NCI-H2107 treated with DMSO at 0.1 percent for 48 hours (cell line): ENCODE results near the gene GPC1.

Experiments used
- DNase-seq: peaks from one replicate; lab custom pipeline; 2025; ENCODE audit not compliant: unreplicated experiment; lab: John Stamatoyannopoulos, UW

The GPC1 gene

DNA sequence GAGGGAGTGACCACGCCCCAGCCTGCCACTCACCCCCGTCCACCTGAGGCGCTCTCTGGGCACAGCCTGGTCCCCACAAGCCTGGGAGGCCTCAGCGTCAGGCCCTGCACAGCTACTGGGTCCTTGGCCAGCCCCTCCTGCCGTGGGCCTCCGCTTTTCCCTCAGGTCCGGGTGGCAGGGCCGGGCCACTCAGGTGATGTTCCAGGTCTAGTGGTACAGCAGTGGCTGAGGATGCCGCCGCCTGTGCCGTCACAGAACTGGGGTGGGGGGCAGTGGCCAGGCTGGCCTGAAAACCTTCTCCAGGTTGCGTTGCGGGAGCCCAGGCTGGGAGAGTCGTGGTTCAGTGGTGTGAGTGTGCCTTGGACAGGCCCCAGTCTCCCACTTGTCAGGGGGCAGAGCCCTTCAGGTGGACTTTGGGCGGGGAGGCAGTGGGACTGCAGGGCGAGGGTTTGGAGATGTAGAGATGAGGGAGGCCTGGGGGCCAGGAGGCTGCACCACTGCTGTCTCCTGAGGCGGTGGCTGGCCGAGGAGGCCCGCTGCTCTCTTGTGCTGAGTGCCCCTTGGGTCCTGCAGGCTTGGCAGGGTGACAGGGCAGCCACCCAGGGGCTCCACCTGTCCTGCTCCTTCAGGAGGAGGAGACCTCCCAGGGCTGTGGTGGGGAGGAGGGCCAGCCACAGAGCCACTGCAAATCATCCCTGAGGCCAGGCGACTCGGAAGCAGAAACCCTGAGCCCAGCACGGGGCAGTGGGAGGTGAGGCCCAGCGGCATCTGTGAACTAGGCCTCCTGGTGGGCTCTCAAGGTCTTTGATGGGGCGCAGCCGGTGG lies 7.6 kb downstream of the GPC1 start:
- no peak for DNase-seq

DNA sequence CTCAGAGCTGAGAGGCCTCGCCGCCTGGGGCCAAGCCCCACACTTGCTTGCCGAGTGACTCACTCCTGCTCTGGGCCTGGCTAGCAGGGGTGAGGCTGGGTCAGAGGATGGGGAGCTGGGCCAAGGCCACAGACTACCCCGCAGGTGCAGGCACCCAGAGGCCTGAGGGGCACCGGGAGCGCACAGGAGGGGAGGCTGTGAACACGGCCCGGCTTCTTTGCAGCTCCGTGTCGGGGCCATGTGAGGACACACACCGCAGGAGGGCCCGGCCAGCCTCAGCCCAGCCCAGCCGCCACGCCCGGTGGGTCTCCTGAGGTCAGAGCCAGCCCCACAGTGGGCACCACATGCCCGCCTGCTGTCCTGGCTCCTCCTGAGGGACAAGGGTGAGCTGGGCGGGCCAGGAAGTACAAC lies 8.4 kb downstream of the GPC1 start:
- no peak for DNase-seq

DNA sequence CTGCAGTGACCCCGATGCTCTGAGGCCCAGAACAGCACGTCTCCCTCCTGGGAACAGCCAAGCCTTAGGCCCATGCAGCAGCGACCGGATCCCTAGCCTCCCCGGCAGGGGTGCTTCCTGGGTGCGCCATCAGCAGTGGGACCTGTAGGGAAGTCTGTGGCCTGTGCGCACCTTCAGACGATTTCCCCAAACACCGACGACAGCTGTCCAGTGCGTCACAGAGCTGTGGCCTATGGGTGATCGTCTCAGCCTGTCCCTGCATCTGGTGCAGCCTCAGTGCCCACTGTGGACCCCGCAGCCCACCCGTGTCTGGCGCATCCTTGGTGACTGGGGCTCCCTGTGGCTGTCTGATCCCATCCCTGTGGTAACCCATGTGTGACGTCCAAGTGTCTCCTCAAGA lies 9.0 kb downstream of the GPC1 start:
- no peak for DNase-seq

DNA sequence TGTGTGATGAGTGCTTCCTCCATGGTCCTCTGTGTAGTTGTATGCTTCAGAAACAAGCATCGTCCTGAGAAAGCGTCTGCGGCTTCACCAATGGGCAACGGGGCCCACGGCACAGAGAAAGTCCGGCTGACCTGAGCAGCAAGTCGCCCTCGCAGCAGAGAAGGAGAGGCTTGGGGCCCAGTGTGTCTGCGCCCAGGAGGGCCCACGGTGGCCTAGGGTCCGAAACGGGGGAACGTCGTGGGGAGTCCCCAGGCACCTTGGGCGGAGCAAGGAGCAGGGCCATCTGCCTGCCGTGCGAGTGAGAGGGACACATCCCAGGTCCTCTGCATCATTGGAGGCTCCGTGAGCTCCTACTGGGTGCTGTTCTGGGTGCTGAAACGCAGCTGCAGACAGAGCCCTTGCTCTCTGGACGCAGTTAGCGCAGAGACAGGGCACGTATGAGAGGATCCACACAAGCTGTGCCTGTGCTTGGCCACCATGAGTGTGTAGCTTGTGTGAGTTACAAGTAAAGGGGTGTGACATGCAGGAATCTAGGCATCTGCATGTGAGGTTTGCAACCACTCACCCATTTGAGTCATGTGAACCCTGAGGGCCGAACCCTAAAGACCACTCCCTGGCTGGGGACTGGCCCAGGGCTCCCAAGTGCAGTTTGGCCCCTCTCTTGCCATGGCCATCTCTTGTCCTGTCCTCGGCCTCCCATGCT lies 10.6 kb downstream of the GPC1 start:
- no peak for DNase-seq

DNA sequence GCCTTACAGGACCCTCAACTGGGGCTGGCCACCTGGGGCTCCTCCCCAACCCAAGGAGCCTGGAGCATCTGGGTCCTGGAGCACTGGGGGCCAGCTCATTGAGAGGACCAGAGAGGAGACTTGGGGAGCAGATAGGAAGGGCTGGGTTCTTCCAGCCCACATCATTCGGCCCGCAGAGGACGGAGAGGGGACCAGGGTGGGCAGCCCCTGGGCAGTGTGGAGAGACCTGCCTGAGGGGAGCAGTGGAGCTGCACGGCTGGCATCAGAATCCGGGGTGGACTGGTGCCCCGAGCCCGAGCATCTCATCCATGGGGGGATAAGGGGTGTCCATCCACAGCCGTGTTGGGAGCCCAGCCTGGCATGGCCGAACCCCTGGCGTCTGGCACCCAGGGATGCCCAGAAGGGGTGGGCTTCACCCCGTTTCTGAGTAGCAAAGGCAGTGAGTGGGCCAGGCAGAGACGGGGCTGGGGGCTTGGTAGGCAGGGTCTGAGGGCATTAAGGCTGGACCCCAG lies 11.3 kb downstream of the GPC1 start:
- no peak for DNase-seq

DNA sequence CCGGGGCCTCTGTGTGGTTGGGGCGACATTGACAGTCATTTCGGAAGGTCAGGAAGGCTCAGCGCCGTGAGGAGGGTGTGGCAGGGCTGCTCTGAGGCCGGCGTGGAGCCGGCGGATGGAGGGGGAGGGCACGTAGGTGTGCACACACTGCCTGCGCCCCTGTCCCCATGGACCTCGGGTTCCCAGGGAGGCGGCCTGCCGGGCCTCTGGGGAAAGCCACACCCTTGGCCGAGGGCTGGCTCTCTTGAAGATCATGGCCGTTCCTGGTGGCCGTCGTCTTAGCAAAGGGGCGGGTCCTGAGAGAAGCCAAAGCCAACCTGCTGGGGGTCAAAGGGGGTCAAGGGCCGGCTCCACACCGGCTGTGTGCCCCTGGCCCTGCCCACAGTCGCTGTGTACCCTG lies 11.9 kb downstream of the GPC1 start:
- DNase-seq, result no peak

DNA sequence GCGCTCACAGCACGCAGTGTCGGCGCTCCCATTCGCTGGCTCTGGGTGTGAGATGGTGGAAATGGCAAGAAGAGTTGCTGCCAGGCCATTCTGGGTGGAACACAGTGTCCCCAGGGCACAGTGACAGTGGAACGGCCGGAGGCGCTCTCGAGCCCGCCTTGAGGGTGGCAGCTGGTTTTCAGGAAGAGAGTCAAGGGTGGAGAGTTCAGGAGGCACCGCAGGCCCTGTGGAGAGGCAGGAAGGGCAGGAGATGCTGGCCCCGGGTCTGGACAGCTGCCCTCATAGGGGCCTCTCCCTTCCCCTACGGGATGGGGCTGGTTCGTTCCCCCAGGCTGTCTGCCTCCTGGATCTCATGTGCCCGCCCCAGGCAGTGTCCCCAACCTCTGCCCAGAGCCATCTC lies 12.5 kb downstream of the GPC1 start:
- no peak for DNase-seq

DNA sequence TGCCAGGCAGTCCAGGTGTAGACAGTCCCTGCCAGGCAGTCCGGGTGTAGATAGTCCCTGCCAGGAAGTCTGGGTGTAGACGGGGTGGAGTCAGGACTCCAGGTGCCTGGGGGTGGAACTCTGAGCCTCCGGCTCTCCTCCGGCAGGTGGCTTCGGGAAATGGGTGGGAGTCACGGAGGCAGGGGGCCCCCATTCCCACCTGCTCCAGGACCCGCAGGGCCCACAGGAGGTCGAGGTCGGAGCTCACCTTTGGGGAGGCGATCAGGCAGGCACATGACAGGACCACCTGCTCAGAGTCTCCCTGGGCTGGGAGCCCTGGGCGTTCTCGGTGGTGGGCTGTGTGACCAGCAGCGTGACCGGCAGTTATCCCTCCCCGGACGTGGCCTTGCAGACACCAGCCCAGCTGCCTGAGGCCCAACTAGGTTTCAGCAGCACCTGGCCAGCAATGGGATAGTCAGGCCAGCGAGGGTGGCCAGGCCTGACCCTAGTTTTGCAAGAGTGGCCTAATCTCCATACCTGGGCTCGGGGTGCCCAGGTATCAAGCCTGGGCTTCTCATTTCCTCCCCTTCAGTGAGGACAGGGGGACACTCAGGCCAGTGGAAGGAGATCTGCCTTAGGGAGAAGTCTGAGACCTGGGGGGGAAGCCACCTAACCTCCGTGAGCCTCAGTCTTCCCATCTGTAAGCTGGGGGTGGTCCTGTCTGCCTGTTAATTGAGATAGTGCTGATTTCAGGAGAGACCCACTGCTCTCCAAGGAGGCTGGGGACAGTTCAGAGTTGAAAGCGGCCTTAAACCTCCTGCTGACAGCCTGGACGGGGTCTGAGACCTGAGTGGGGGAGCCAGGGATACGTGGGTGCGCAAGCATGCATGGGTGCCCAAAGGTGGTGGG lies 13.2 kb downstream of the GPC1 start:
- no peak for DNase-seq

DNA sequence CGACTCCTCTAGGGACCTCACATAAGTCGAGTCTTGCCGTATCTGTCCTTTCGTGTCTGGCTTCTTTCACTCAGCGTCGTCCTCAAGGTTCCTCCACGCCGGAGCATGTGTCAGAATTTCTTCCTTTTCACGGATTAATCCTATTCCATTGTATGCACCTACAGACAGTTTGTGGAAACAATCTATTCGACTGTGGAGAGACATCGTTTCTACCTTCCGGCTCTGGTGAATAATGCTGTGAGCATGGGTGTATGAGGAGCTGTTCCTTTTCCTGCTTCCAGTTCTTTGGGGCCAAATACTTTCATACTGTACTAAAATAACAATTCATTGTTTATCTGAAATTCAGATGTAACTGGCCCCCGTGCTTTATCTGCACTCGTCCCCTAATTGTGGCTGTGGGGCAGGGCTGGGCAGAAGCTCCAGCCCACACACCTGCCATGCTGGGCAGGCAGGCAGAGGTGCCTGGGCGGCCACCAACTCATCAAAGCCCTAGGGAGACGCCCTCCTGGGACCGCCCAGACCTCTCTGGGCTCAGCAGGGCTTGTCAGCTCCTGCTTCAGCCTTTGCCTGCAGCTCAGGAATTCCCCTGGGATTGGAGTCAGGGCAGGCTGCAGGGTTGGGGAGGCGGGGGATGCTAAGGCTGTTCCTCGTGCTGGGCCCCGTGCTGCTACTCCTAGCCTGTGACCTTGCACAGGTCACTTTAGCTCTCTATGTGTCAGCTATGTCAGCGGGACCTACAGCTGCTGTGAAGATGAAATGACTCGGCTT lies 14.5 kb downstream of the GPC1 start:
- peak; percentile 66 for DNase-seq

DNA sequence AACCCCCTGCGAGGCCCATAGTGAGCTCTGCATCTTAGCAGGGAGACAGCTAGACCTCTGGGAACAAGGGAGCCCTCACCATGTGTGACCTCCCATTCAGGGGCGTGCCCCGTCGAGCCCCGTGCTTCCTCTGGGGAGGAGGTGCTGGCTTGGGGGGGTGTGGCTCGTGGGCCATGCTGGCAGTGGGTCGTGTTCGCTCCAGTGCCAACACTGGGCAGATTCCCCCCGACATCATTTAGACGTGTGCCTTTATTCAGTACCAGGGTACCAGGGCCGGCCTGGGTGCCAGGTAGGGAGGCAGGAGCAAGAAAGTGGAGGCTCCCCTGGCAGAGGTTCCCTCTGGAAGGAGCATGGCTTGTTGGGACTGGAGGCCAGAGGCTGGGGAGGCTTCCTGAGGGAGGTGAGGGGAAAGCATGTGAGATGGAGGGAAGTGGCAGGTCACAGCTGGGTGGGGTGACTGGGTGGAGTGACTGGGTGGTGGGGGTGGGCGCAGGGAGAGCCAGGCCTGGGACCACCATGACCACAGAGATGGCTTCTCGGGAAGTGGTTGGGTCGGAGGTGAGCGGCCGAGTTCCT lies 15.2 kb downstream of the GPC1 start:
- no peak for DNase-seq

DNA sequence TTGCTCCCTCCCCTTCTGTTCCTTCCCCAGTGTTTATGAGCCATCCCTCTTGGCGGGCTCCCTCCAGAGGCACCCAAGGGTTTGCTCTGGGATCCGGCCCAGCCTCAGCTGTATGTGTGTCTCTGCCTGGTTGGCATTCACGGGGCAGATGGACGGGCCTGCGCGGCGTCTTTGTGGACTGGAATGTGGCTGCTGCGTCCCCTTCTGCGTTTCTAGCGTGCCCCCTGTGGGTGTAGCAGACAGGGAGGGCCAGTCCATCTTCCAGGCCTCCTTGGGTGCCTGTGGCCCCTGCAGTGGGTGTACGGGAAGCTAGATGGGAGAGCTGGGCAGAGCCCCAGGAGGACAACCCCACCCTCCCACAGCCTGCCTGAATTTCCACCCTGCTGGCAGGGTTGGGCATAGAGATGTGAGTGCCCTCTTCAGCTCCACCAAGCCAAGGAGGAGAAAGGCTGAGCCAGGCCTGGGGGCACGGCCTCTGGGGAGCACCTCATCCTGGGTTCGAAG lies 15.7 kb downstream of the GPC1 start:
- no peak for DNase-seq

DNA sequence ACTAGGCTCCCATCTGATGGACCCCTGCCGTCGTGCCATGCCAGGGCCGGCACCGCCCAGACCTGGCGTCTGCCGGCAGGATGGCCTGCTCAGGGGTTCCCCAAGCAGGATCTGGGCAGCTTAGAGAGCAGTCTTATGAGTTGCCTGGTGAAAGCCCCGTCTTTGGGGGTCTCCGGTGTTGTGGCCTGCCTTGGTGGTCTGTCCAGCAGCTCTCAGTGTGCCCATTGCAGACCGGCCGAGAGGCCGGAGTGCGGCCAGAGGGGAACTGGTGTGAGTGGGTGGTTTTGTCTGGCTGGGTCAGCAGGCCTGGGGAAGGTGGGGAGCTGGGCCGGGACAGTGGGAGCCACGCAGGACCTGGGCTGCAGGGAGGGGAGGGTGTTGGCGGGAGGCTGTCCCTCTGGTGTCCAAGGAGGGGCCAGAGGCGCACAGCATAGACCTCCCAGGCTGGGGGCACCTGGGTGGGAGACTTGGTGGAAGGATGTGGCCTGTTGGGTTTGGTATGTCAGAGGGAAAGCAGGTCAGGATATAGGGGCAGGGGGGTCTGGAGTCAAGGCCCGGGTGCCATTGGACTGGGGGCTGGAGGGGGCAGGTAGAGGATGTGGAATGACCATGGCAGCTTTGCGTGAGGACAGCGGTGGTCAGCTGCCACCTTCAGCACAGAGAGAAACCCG lies 16.5 kb downstream of the GPC1 start:
- DNase-seq, result no peak

DNA sequence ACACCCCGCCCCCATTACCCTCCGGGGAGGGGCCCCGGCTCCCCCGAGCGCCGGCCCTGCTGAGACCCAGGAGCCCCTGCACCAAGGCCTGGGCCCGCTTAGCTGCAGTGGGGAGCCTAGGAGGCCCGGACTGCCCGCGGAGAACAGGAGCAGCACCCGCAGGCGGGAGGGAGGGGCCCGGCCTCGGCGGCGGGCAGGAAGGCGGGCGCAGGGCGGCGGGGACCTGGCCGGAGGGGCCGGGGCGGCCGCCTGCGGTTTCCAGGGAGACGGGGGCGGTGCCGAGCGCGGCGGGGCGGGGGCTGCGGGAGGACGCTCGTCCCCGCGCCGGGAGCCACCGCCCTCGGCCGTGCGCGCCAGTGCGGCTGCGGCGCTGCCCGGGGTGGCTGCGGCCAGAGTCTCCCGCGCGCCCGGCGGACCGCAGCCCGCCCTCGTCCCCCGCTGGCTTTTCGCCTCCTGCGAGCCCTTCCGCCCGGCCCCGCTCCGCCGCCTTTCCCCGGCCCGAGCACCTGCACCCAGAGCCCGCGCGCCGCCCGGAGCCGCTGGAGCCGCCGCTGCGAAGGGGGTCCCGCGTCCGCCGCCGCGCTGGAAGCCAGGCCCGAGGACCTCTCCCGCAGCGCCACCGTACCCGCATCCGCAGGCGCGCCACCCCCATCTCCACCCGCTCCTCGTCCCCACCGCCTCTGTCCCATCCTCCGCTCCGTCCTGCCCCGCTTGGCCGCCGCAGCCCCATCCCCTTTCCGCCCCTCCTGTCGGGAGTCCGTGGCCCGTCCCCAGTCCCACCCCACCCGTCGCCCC lies 17.2 kb downstream of the GPC1 start:
- no peak for DNase-seq

DNA sequence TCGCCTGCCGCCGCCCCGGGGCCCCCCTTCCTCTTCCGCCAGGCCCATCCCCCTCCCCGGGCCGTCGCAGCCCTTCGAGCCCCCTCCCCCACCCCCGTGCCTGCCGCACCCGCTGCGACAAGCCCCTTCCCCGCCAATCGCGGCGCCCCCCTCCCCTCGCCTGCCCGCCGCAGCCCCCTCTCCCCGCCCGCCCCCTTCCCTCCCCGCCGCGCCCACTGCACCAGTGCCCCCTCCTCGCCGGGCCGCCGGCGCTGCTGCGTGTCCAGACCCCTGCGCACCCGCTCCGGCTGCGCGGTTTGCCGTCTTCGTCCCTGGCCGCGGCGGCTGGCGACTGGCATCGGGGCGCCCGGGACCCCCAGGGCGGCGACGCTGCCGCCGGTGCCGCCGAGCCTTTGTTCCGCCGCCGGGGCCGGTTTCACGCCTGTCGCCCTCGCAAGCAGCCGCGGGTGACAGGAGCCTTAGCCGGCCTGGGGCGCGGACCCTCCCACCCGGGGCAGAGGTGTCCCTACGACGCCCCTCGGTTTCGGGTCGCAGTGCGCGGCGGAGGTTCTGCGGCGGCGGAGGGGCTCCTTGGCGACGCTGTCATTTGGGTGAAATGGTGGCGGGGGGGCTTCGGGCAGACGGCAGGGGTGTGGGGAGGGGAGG lies 18.1 kb downstream of the GPC1 start:
- no peak for DNase-seq

DNA sequence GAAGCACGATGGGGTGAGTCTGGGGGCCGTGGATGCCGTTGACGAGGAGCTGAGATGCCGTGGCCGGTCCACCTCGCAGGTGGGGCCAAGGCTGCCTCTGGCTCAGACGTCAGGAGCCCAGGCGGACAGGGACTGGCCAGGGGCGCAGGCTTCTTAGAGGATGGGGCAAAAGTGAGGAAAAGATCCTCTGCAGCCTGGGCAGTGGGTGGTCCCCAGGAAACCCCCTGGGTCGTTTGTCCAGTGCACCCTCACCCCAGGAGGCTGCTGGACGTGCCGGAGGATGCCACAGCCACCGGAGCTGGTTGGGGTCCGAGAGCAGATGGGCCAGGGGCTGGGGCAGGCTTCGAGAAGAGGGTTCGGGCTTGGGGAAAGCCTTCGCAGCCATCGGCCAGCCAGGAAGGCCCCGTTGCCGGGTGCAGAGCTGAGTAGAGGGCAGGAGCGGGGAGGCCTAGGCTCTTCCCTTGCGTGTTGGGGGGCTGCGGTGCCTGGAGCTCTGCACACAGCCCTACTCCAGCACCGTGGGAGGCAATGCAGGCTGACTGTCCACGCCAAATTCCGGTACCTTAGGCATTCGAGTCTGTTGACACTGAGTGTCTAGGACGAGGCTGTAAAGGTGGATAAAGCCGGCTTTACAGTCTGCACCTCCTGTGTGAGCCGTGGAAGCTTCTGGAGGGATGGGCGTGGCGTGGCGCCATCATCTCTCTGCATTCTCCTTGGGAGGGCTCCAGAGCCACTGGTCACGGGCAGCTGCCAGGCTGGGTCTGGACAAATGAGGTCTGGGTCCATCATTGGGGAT lies 18.8 kb downstream of the GPC1 start:
- DNase-seq, result no peak

DNA sequence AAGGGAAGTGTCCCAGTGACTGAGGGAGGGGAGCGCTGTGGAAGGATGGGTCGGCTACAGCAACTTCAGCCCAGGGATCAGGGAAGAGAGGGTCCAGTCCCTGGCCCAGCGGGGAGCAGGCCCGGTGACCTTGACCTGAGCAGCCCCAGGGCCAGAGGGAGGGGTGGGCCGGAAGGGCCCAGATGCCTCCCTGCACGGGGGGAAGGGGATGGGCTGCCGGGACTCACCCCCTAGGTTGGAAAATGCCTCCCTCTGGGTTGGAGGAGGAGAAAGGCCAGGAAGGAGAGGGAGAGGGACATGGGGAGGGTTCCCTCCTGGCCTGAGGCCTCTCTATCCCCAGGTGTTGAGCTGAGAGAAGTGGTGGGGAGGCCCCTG lies 19.8 kb downstream of the GPC1 start:
- no peak for DNase-seq

DNA sequence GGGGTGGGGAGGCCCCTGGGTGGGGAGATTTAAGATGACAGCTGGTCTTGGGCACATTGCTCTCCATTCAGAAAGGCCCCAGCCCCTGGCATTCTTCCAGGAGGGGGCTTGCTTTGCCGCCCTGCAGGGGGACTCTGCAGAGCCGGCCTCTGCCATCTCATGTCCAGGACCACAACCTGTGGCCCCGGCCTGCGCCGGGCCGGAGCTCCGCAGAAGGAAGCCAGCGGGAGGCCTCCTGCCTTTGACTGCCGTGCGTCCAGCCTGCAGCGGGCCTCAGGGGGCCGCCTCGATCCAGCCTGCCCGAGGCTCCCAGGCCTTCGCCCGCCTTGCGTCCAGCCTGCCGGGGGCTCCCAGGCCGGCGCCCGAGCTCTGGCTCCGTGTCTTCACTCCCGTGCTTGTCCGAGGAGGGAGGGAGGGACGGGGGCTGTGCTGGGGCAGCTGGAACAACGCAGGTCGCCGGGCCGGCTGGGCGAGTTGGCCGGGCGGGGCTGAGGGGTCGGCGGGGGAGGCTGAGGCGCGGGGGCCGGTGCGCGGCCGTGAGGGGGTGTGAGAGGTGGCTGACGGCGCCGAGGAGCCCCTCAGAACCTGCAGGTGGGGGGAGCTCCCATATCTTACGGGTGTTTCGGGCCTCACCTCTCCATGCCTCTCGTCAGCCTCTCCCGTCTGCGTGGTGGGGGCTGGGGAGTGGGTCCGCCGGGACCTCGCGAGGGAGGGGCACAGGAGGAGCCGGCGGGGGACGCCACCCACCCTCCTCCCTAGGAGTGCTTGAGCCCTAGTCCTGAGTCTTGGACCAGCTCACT lies 20.4 kb downstream of the GPC1 start:
- no peak for DNase-seq
